Activated CD8-positive, alpha-beta memory T cell treated with anti-CD3 and anti-CD28 coated beads, Interleukin-2, amount 50 U/mL, for 1 hour (primary cell): Measurements from ENCODE around the gene HCFC1.

Source experiments
- DNase-seq: peaks from one replicate; pipeline ENCODE4 v3.0.0-alpha.2; 2020; ENCODE audit errors: extremely low read depth

The HCFC1 gene

DNA sequence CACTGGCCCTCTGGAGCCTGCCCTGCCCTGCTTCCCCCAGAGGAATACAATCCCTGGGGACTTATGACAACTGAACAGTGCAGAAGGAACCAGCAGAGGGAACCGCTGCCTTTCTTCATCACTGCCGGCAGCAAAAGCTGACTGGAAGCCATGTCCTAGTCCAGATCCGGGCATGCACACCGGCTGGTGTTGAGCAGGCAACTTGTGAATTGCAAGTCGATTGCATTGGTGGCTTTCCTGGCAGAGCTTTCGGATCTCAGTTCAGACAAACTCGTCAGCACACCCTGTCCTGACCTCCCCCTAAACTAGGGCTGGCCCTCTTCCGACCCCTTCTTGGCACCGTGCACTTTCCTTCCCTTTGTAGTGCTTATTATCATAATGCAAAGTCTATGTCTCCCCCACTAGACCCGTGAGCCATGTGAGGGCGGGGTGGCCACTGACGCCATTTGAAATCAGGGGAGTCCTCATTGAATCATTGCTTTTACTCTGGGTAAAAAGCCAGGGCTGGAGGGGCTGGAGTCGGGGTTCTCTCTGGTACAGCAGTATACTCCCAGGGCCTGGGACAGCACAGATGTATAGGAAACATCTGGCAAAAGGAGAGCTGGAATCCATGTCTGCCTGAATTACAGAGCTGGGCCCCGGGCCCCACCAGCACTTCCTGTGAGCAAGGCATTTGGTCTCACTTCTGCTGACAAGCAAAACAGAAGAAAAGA, 47.3 kb downstream of the HCFC1 start:
- DNase-seq, result no peak

DNA sequence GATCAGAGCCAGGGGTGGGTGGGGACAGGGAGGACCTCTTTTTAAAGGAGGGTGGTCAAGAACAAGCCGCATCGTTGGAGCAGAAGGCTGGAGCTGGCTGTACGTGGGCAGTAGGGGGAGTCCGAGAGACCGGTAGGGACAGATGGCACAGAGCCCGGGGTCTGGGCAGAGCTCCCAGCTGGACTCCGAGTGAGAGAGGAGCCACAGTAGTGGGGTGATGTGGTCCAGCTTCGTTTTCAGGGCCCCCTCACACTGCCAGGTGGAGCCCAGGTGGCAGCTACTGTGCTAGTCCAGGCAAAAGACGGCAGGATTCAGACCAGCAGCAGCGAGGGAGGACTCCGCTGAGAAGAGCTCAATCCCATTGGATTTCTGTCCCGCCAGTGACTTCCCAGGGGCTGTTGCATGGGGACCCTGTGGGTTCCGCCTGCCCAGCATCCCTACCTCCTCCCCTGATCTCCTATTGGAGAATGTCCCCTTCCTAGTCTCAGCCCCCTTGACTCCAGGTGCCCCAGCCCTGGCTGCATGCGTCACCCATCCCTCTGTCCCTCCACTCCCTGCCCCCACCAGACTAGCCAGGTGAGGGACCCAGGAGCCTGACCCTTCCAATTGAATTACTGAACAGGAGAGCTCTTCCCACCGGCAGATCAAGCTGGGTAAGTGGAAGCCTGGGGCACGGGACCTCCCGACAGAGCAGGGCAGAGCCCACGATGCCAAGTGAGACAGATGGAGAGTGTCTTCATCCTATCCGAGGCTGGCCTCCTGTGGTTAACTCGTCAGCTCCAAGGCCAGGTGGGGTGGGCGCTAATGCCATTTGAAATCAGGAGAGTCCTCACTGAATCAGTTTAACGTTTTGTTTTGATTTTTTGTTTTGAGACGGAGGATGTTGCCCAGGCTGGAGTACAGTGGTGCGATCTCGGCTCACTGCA, 48.4 kb downstream of the HCFC1 start:
- no peak for DNase-seq

DNA sequence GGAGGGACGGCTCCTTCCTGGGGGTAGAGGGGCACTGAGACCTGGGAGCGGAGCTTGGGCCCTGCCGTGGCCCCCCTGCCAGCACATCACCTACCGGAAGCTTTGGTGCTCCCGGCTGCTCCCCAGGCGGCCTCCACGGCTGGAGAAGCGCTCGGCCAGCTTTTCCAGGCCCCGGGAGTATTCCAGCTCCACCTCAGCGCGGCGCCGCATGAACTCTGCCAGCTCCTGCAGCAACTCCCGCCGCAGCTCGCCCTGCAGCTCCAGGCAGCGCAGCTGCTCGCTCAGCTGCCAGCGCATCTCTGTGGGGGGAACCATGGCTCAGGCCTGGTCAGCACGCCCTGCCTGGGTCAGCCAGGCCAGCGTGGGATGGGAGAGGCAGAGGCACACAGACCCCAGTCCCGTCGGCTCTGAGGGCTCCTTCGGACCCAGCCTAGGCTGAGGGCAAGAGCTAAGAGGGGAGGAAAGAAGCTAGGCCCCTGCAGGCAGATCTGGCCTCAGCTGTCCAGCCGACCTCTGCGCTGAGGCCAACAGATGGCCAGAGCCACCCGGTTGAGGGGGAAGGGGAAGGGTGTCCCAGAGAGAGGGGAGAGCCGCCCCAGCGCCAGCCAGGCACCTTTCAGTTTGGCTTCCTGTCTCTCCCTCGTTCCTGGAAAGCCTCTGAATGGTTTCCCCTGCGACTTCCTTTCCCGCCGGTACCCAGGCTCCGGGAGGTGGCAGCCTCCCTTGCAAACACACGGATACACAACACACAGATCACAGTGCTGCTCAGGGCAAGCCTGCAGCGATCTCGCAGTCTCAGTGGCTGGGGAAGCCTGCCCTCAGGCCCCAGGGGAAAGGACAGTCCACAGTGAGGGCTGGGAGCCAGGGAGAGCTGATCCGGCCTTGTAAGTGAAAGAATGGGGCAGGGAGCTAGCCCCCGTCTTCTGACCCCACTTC, 49.8 kb downstream of the HCFC1 start:
- DNase-seq, result no peak

DNA sequence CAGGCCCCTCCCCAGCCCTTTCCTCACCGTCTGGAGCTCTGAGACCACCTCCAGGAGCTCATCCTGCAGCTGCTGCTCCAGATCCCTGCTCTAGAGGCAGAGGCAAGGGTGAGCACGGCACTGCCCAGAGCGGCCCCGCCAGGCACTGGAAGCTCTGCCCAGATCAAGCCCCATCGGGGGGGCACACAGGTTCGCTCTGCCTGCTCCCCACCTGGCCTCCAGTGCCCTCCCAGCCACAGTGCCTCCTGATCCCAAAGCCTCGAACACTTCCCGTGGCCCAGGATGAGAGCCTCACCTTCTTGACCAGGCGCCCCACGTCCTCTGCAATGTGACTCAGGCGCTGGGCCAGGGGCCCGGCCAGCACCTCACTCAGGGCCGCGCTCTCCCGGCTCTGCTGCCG, 50.5 kb downstream of the HCFC1 start:
- no peak for DNase-seq

DNA sequence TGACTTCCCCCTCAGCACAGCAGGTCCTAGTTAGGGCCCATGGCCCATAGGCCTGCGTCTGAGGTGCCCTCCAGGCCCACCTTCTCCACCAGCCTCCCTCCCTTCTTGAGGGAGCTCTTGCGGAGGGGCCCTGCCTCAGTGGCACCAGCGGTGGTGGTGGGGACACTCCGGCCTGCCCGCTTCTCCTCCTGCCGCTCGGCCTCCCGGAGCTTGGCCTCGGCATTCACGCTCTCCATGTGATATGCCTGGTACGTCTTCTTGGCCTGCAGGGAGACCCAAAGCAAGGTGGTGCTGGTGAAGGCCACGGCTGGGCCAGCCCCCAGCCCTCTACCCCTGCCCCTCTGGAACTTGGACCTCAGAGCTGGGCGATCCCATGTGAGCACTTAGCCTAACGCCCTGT, 51.1 kb downstream of the HCFC1 start:
- no peak for DNase-seq

DNA sequence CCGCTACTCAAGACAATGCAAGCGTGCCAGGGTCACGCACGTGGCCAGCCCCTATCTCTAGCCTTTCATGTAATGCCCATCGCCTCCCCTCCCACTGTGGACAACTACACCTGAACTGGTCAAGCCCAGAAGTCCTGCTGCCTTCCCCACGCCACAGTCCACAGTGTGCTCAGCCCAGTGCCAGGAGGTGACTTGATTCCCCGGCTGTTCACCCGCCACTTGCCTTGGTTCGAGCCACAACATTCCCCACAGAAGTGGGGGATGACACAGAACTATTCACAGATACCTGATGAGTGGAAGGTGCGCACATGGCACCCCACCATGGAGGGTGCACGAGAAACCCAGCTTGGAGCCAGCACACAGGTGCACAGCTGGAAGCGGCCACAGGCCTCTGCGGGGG, 52.3 kb downstream of the HCFC1 start:
- no peak for DNase-seq

DNA sequence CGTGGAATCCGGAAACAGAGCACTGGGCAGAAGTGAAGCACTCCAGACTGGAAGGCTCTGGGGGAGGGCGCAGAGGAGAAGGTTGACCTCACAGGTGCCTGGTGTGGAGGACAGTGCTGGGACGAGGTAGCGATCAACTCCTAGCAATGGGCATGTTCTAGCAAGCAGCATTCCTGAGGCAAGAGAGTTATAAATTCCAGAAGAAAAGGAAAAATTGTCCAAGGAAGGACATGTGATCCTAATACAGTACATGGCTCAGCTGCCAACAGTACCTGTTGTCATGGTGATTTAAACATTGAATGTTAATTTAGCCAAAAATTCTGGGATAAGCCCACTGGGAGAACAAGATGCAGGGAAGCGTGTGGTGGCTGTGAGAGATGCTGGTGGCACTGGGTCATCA, 53.7 kb downstream of the HCFC1 start:
- no peak for DNase-seq

DNA sequence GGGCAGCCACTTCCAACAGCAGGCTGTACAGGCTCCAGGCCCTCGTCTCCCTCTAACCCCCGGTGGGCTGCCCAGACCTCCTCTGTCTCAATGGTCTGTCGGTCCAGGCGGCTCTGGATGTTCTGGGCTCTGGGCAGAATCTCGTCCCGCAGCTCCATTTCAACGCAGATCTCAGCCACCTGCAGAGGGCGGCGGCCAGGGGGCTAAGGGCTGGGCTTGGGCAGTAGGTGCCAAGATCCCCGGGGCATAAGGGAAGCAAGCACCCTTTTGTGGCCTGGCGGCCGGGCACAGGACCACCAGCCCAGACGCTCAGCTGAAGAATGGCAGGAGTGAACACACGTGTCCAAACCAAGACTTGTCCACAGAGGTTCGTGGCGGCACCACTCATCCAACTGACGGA, 57.9 kb downstream of the HCFC1 start:
- no peak for DNase-seq

DNA sequence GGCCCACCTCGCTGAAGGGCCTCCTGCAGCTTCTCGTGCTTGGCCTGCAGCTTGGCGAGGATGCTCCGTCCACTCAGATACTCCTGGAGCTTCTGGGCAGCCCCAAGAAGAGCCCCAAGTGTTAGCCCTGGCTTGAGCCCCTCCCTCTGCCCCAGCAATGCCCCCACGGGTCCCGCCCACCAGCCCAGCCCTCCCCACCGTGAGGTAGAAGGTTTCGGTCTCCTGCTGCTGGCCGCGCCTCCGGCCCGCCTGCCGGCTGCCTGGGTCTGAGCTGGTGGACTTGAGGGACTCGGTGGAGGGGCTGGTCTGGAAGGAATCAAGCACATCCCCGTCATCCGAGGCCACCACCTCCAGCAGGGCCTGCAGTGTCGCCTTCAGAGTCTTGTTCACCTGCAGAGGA, 58.4 kb downstream of the HCFC1 start:
- no peak for DNase-seq

DNA sequence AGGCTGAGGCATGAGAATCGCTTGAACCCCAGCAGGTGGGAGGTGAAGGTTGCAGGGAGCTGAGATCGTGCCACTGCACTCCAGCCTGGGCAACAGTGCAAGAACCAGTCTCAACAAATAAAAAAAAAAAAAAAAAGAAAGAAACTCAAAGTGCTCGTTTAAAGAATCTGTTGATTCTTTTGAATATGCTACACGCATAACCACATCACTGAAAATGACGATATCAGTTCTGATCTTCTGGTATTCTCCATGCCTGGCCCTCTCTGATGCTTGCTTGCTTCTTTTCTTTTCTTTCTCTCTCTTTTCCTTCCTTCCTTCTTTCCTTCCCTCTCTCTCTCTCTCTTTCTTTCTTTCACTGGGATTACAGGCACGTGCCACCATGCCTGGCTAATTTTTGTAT, 59.8 kb downstream of the HCFC1 start:
- no peak for DNase-seq

DNA sequence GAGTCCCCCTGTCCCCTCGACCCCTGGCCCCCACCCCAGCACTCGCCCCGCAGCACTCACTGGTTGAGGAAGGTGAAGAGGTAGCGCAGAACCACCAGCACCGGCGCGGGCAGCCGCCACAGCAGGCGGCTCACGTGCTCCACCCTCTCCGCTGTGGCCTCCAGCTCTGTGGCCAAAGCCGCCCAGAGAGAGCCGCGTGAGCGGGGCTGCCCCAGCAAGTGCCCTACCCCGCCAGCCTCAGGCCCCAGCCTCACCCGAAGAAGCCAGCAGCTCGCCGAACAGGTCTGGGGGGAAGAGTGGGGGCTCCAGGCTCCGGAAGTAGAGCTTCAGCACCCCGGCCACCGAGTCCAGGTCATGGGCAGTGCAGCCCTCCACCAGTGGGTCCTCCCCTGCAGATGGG, 61.2 kb downstream of the HCFC1 start:
- DNase-seq, result no peak

DNA sequence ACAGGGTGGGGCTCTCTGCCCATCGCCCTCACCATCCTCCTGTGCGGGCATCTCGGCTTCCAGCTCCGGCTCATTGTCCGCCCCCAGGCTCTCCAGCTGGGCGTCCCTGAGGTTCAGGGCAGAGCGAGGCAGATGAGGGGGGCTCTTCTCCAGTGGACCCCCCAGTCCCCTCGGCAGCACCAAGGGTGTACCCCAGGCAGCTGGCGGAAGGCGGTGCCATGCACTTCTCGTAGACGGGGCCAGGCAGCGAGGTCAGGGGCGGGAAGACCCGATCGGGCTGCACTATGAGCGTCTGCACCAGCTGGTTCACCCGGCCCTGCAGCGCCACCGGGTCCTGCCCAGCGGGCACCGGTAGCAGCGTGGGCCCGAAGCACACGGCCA, 61.6 kb downstream of the HCFC1 start:
- no peak for DNase-seq

DNA sequence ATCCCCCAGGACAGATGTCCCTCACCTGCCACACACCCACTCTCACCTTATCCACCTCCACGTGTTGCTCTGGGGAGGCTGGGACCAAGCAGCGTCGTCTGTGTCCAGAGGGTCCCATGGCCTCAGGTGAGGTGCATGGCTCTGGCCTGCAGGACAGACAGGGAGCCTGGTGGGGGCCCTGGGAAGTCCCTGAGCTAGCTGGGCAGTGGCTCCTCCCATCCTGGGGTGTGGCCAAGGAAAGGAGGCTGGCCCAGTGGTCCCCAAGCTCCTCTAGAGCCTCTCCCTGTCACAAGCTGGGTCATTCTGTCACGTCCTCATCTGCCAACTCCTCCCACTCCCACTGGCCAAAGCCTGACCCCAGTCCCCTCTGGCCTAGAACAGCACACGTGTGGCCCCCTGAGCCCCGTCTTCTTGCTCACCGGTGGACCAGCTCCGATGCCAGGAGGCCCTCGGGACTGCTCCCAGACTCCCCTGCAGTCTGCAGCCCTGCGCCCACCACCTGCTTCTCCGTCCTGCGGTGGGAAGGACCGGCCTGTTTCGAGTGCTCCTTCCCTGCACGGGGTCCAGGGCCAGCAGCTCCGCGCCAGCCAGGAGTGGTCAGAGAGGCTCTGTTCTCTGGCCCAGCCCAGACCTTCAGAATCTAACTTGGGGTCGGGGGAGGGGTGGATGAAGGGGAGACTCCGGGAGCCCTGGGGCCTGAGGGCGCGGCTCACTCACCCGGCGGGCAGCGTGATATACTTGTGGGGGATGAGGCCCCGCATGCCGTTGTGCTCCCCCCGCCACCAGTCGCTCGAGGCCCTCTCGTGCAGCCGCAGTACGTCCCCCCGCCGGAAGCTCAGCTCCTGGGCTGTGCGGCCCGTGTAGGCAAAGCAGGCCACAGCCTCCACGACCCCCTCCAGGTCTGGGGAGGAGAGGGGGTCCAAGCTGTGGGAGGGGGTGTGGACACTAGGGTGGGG, 62.3 kb downstream of the HCFC1 start:
- no peak for DNase-seq

DNA sequence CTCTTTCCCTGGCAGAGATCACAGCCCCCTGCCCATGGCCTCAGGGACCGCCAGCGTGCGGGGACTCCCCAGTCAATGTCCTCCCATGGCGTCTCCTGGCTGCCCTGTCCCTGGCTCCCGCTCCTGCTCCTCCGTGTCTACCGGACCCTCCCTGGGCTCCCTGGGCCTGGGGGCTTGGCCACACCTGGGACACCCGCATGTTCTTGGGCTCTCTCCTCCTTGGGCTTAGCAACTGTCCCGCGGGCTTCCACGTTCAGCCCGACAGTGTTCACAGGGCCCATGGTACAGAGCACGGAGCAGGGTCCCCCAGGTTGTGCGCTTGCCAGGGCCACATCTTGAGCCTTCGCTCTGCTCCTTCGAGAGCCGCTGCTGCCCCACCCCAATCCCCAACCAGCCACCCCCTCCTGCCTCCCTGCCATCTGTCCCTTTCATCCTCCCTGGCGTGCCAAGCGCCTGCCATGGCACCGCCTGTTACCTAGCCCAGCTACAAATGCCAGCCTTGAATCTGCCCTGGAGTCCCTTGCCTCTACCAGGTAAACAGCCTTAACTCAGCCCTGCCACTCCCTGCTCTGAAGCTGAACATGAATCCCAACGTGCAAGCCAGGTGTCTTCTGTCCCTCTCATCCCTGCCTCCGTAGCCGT, 63.3 kb downstream of the HCFC1 start:
- no peak for DNase-seq

DNA sequence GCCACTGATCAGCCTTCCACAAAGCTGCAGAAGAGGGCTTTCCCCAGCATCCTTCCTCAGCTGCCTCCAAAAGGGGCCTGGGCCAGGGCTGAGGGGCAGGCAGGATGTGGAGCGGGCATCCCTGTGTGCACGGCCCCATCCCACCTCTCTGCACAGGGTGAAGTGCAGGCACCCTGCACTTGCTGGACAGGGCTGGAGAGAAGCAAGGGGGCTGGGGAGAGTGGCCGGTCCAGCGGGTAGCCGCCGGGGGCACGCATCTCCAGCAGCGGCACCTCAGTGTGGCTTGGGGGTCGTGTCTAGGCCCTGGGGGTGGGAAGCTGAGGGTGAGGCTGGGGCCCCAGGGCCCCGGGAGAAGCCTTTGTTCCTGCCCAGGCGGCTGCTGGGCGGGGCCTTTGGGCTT, 64.2 kb downstream of the HCFC1 start:
- no peak for DNase-seq

DNA sequence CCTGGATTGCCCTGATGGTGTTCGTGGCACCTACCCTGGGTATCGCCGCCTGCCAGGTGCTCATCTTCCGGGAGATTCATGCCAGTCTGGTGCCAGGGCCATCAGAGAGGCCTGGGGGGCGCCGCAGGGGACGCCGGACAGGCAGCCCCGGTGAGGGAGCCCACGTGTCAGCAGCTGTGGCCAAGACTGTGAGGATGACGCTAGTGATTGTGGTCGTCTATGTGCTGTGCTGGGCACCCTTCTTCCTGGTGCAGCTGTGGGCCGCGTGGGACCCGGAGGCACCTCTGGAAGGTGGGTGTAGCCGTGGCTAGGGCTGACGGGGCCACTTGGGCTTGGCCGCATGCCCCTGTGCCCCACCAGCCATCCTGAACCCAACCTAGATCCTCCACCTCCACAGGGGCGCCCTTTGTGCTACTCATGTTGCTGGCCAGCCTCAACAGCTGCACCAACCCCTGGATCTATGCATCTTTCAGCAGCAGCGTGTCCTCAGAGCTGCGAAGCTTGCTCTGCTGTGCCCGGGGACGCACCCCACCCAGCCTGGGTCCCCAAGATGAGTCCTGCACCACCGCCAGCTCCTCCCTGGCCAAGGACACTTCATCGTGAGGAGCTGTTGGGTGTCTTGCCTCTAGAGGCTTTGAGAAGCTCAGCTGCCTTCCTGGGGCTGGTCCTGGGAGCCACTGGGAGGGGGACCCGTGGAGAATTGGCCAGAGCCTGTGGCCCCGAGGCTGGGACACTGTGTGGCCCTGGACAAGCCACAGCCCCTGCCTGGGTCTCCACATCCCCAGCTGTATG, 65.3 kb downstream of the HCFC1 start:
- no peak for DNase-seq

DNA sequence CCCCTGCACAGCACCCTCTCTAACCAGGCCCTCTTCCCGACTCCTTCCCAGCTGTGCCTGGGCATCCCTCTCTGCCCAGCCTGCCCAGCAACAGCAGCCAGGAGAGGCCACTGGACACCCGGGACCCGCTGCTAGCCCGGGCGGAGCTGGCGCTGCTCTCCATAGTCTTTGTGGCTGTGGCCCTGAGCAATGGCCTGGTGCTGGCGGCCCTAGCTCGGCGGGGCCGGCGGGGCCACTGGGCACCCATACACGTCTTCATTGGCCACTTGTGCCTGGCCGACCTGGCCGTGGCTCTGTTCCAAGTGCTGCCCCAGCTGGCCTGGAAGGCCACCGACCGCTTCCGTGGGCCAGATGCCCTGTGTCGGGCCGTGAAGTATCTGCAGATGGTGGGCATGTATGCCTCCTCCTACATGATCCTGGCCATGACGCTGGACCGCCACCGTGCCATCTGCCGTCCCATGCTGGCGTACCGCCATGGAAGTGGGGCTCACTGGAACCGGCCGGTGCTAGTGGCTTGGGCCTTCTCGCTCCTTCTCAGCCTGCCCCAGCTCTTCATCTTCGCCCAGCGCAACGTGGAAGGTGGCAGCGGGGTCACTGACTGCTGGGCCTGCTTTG, 66.0 kb downstream of the HCFC1 start:
- no peak for DNase-seq

DNA sequence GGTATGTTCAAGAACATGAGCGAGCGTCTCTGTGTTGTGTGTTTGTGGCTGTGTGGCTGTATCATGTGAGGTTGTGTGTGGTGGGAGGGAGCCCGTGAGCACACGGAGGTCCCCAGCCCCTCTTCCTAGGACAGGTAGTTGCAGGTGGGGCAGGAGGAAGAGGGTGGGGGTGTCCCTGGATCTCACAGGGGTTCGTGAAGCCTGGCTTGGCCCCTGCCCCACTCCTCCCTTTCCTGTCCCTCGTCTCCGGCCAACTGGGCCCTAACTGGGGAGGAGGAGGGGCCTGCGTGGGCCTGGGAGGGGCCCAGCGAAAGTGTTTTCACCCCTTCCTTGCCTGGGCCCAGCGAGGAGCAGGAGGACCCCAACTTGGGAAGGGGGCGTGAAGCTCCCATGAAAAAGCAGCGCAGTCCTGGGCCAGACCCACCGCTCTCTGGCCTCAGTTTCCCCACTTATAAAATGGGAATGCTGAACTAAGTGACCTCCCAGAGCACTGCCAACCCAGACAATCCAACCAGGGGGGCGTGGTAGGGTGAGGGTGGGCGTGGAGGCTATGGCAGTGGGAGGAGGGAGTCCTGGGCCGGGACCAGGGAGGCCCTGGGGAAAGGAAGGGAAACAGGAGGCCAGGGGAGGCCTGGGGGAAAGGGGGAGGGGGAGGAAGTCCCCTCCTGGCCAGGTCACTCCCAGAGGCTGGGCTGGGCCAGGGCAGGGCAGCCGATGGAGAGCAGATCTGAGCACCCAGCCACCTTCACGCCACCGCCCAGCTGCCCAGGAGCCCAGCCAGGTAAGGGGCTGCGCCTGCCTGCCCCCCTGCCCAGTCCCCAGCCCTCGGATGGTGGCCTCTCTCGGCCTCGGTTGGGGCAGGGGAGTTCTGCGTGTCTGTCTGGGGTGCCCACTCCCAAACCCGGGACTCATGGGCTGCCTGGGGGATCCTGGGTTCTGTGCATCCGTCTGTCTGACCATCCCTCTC, 67.3 kb downstream of the HCFC1 start, which contains the start of gene AVPR2:
Gene AVPR2, plus strand, starts transcription at position 683 of the 967 bp plus-strand sequence. CDS start 473 bp downstream, outside the sequence.
- DNase-seq, result no peak
